MG63 (cell line): ENCODE measurements around the gene JAG1. TPM values are rescaled to one million over a fixed set of nuclear protein-coding genes. Genes with fewer than 3 reads are reported as not detected.
"Not testable (repeated sequence)": the region's sequence is repeated elsewhere in the genome, so short reads cannot be mapped to it uniquely, and the experiment has no call there.

Experiments used
- DNase-seq: peaks from one replicate; pipeline ENCODE4 v3.0.0-alpha.2; 2020
- H3K27me3 ChIP-seq: fragments of 250-450 bp; sonication (Bioruptor Pico); 2 replicates; pipeline ENCODE4 v1.5.1; 2020; ENCODE audit warnings: mild to moderate bottlenecking, moderate library complexity
- H3K36me3 ChIP-seq: fragments of 250-450 bp; sonication (Bioruptor Pico); 2 replicates; pipeline ENCODE4 v1.5.1; 2020; ENCODE audit warnings: mild to moderate bottlenecking, moderate library complexity
- H3K4me3 ChIP-seq: fragments of 250-450 bp; sonication (Bioruptor Pico); 2 replicates; pipeline ENCODE4 v1.5.1; 2020; ENCODE audit warnings: mild to moderate bottlenecking, moderate library complexity
- H3K9me3 ChIP-seq: fragments of 250-450 bp; sonication (Bioruptor Pico); 2 replicates; pipeline ENCODE4 v1.5.1; 2020; ENCODE audit warnings: mild to moderate bottlenecking, moderate library complexity
- total RNA-seq: library from RNA; depleted of rRNA; stranded (reverse); fragments of >200 nt; shearing (Covaris generic); gene quantifications from 2 replicates; pipeline ENCODE4 v1.2.3, GENCODE V29; 2014; ENCODE audit warnings: low replicate concordance; rRNA removed

Gene JAG1
- total RNA-seq, 1 experiment from 2014 or later = 5.3 TPM

- no peaks in the 10 kb centered on the region for H3K27me3 ChIP-seq
- H3K4me3 ChIP-seq = no peak overlapping the region
- DNase-seq = no peak
- H3K9me3 ChIP-seq = peaks cover 1% of the 10 kb centered on the region; the same call in 1 of the 2 replicates
- H3K36me3 ChIP-seq = peaks cover under 1% of the 10 kb centered on the region; the same call in 1 of the 2 replicates
Measured at GRCh38 chr20:10596710-10597121, 77.1 kb downstream of the JAG1 start.

- Histone ChIP-seq H3K4me3 (no peak overlapping the region), H3K36me3 (no peaks in the 10 kb centered on the region), H3K27me3 (no peaks in the 10 kb centered on the region), H3K9me3 (no peaks in the 10 kb centered on the region; the same call in 1 of the 2 replicates)
- no peak for DNase-seq
Measured at GRCh38 chr20:10595985-10596384, 77.8 kb downstream of the JAG1 start.

DNA sequence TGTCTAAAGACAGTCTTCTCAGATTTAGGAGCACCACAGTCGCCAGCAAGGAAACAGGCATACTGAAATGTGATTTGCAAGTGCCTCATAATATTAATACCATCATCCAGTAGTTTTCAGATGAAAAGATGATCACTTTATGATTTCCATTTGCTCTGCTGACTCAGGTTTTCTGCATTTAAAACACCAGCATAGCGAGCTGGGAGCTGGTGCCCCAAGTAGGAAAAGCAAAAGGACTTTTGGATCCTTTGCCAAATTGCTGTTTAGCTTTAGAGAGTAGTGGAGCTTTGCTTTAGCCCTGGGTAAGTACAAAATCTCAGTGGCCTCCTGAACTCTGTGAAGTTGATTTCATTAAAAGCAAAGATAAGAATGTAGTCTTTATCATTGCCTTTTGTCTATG, 78.5 kb downstream of the JAG1 start:
- H3K9me3 ChIP-seq = no peaks in the 10 kb centered on the region
- no peaks in the 10 kb centered on the region for H3K27me3 ChIP-seq
- no peak for DNase-seq
- H3K4me3 ChIP-seq = no peak overlapping the region
- H3K36me3 ChIP-seq = no peaks in the 10 kb centered on the region

- DNase-seq = no peak
- Histone ChIP-seq H3K4me3 (no peak overlapping the region), H3K36me3 (no peaks in the 10 kb centered on the region), H3K27me3 (no peaks in the 10 kb centered on the region), H3K9me3 (no peaks in the 10 kb centered on the region)
Measured at GRCh38 chr20:10594296-10594868, 79.4 kb downstream of the JAG1 start.

DNA sequence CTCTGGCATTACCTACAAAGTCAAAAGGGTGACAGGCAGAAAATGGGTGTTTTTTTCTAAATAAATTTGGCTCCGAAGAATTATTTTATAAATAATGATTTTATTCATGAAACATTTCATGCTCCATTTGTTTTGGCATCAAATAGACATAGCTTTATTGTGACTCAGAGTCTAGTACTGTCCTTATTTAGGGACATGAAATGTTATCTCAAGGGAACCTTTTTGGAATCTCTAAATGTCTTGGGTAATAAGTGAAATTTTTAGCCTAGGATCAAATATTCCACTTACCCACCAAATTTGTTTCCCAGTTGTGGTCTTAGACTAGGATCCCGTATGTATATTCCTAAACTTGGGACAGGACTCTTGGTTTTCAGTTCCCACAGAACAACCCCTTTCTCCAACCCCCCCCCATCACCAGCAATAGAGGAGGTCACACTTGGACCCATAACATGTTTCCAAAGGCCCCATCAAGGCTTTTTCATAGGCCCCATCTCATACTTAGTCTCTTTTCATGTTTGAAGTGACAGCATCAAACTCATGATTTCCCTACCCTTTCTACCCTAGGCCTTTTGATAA, 81.8 kb downstream of the JAG1 start:
- no peak for DNase-seq
- Histone ChIP-seq H3K4me3 (no peak overlapping the region), H3K9me3 (no peaks in the 10 kb centered on the region), H3K27me3 (no peaks in the 10 kb centered on the region), H3K36me3 (no peaks in the 10 kb centered on the region)

DNA sequence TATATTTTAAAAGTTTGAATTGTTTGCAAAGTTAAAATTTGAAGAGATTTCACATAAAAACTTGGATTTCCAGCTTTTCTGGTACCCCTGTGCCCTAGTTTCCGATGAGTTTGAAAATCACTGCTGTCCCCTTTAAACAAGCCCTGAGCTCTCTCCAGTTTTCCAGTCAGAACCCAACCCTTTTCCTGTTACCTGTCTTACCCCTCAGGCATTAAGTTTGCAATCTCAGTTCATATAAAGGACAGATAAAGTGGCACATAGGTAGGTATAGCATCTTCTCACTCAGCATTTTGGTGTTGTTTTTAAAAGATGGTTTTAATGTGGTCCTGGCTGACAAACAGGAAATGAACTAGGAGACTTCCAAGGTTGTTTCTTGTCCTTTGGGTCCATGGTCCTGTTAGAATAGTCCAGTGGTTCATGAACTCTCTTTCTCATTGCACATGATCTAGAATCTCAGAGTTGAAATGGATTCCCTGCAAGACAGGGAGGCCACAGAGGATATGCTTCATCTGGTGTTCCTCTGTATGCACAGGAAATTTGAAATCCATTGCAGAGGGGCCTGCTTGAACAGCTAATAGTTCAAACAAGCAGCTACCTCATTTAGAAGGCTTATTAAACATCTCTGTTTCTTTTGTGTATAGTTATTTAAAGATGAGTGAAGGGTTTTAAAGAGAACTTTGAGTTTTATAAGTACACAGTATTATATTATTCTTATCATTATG, 82.7 kb downstream of the JAG1 start:
- no peak for DNase-seq
- H3K4me3 ChIP-seq = no peak overlapping the region
- no peaks in the 10 kb centered on the region for H3K36me3 ChIP-seq
- H3K9me3 ChIP-seq = no peaks in the 10 kb centered on the region
- H3K27me3 ChIP-seq = no peaks in the 10 kb centered on the region

DNA sequence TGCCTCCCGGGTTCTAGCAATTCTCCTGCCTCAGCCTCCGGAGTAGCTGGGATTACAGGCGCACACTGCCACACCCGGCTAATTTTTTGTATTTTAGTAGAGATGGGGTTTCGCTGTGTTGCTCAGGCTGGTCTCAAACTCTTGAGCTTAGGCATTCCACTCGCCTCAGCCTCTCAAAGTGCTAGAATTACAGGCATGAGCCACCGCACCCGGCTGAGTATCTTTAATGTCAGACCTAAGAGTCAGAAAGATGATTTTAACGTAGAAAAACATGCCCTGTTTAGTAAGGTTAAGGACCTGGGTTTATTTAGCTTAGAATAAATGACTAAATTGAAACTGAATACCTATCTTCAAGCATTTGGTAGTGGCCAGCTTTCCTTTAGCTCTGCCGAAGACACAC, 83.4 kb downstream of the JAG1 start:
- H3K36me3 ChIP-seq, DNase-seq, H3K27me3 ChIP-seq, H3K9me3 ChIP-seq, H3K4me3 ChIP-seq: not testable (repeated sequence)

Other genes with a start within 250 kb of the JAG1 start
- gene MKKS, start 239.8 kb downstream of the JAG1 start, total RNA-seq = 9.6 and 9.8 TPM in 2 replicates
- gene SLX4IP, start 238.7 kb downstream of the JAG1 start, total RNA-seq = 1.7 and 3.0 TPM in 2 replicates